Keratinocyte (primary cell): ENCODE results near the gene USHBP1.

Experiments
- EZH2 ChIP-seq: IDR thresholded peaks from one replicate; pipeline ENCODE4 v1.6.1; 2012; ENCODE audit warnings: inconsistent platforms, mild to moderate bottlenecking, low read length, moderate library complexity
- TF ChIP-seq, protein P1 (sequence below), 3 experiments: IDR thresholded peaks in 1 of 3; conservative IDR thresholded peaks in 1 of 3; optimal IDR thresholded peaks in 1 of 3; 2 replicates in 2 of 3; 3 replicates in 1 of 3; pipeline versions ENCODE3 to v1.5.1; 2011; ENCODE audit warnings: low read length in 3 of 3, mild to moderate bottlenecking in 3 of 3, moderate library complexity in 2 of 3, control low read depth in 1 of 3, inconsistent platforms in 1 of 3; ENCODE audit not compliant: insufficient read depth in 2 of 3; ENCODE audit errors: extremely low read depth in 1 of 3

DNA sequence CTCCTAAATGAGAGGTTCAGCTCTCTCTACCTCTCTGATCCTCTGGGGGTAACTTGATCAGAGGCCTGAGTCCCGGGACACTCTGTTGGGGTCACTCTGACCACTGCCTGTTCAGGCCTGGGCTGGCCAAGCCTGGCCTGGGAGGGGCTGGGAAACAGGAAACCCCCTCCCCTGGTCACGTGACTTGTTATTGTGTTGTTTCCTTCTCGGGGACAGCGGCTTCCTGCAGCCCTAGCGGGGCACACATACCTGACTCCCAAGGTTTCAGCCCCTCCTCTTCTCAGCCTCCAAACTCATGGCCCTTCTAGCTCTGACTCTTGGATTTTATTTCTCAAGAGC is at the start of gene USHBP1:
- TF ChIP-seq, protein P1, sequence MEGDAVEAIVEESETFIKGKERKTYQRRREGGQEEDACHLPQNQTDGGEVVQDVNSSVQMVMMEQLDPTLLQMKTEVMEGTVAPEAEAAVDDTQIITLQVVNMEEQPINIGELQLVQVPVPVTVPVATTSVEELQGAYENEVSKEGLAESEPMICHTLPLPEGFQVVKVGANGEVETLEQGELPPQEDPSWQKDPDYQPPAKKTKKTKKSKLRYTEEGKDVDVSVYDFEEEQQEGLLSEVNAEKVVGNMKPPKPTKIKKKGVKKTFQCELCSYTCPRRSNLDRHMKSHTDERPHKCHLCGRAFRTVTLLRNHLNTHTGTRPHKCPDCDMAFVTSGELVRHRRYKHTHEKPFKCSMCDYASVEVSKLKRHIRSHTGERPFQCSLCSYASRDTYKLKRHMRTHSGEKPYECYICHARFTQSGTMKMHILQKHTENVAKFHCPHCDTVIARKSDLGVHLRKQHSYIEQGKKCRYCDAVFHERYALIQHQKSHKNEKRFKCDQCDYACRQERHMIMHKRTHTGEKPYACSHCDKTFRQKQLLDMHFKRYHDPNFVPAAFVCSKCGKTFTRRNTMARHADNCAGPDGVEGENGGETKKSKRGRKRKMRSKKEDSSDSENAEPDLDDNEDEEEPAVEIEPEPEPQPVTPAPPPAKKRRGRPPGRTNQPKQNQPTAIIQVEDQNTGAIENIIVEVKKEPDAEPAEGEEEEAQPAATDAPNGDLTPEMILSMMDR (optimal IDR thresholded peaks at IDR 0.05 in 1 of 3, IDR thresholded peaks at IDR 0.05 in 1 of 3, conservative IDR thresholded peaks at IDR 0.05 in 1 of 3; ENCODE audit: extremely low read depth in 1 of 3, insufficient read depth in 2 of 3, low read length in 3 of 3), result no peak
- TF ChIP-seq EZH2, result no peak
